CD4-positive, alpha-beta T cell treated with Interleukin-17A for 1 hour (primary cell): Measurements from ENCODE around the gene GP2.
"Not testable (repeated sequence)": the region's sequence is repeated elsewhere in the genome, so short reads cannot be mapped to it uniquely, and the experiment has no call there.

ENCODE experiments used
- DNase-seq: peaks from one replicate; pipeline ENCODE4 v3.0.0-alpha.2; 2020

Gene GP2

DNA sequence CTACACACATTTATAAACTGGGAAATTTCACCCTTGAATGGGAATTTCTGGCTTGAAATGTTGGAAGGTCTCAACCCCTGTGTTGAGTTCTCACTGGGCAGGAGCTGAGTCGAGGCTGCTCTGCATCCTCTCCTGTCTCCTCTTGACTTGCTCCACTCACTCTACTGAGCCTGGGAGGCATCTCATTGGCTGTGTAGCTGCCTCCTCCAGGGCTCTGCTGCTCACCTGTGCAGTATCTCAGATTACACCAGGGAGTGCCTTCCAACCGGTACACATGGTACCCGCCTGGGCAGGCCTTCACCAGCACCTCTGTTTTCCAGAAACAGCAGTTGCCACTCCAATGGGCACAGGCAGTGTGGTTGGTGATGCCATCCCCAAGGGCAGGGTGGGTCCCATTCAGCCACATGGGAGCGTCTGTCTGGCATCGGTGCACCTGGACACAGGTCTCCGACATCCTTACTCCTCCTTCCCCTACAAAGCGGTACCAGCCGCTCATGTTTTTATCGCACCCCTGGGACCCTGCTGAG, 3.7 kb downstream of the GP2 start:
- DNase-seq: no peak

GRCh38 chr16:20322696-20323095, 4.6 kb downstream of the GP2 start:
- DNase-seq: no peak

DNA sequence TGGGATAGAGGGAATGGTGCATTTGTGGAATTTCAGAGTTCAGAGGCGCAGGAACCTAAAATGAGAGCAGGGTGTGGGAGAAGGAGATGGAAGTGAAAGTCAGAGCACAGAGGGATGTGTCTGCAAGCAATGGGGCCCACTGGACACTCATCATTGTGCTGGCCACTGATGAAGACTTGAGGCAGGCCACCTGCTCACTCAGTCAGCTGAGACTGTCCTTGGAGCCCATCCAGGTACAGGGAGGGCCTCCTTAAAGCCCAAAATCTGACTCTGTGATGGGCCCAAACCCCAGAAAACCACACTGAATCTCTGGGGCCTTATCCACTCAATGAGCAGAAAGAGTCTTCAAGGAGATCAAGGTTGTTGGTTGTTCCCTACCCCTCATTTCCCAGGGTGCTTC, 5.6 kb downstream of the GP2 start:
- no peak for DNase-seq

DNA sequence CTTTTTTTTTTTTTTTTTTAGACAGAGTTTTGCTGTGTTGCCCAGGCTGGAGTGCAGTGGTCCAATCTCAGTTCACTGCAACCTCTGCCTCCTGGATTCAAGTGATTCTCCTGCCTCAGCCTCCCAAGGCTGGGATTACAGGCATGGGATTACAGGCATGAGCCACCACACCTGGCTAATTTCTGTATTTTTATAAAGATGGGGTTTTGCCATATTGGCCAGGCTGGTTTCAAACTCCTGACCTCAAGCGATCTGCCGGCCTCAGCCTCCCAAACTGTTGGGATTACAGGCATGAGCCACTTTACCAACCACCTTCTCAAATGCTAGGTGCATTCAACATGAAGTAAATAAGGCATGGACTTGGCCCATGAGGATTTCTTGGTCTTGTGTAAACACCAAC, 6.3 kb downstream of the GP2 start:
- DNase-seq: not testable (repeated sequence)

DNA sequence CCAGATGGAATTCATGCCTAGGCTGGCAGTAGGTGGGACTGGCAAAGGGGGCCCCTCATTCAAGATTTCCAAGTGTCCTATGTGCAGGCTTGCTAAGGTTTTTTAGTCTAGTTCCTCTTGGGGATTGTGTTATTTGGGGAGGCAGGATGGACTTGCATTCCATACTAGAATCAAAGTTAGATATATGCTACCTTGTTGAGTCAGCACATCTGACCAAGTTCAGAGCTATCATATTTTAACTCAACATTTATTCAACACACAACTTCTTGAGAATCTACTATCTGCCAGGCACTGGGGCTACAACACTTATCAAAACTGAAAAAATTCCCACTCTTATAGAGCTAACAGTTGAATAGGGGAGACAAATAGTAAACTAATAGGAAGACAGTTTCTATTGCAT, 6.7 kb downstream of the GP2 start:
- no peak for DNase-seq

GRCh38 chr16:20320178-20320577, 7.1 kb downstream of the GP2 start:
- DNase-seq: no peak

- no peak for DNase-seq
Measured at GRCh38 chr16:20319406-20319805, 7.9 kb downstream of the GP2 start.

GRCh38 chr16:20318437-20318836, 8.9 kb downstream of the GP2 start:
- DNase-seq: no peak

DNA sequence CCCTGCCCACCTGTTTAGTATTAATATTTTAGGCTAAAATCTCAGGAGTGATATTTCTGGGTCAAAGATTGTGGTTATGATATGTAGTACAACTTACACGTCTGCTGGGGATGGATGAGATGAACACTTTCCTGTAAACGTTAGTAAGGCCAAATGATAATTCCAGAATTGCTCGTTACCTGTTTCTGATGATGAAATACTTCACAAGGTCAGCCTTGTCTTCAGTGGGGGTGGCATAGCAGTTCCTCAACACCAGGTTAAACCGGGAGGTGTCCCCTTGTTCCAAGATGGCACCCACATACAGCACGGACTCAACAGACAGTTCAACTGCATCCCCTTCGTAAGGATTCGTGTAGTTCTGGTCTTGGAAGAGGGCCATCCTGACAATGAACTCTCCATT, 9.3 kb downstream of the GP2 start:
- DNase-seq: no peak

DNA sequence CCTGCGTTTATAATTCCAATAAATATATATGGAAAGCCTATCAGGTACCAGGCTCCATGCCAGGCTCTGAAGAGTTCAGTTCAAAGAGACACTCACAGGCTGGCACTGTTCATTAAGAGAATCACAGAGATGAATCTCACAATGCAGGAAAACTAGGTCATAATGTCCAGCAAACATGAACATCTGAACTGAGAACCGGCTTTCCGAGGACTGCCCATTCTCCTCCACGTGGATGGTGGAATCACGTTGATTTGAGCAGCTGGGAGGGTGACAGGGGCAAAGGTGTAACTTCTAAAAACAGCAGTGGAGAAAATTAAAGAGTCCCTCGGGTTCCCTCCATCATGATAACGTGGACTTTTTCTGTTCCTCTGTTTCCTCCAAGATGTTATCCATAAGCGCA, 10.2 kb downstream of the GP2 start:
- DNase-seq: no peak

- no peak for DNase-seq
Measured at GRCh38 chr16:20316715-20317114, 10.6 kb downstream of the GP2 start.

- no peak for DNase-seq
Measured at GRCh38 chr16:20315764-20316163, 11.5 kb downstream of the GP2 start.

DNA sequence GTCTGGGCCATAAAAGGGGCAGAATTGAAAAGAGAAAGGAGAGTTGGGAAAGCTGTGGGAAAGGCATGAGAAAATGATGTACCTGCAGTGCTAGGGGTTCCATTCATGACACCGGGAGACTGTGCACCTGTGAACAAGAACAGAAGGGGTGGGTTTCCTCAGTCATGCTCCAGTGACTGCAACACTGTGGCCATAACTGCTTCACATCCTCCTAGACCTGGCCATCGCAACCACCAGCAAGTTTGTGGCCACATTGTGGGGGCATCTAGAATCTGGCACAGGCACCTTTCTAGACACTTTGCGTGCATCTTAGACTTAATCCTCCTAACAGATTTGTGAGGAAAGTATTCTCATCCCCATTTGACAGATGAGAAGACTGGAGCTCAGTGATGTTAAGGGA, 12.7 kb downstream of the GP2 start:
- DNase-seq: no peak

DNA sequence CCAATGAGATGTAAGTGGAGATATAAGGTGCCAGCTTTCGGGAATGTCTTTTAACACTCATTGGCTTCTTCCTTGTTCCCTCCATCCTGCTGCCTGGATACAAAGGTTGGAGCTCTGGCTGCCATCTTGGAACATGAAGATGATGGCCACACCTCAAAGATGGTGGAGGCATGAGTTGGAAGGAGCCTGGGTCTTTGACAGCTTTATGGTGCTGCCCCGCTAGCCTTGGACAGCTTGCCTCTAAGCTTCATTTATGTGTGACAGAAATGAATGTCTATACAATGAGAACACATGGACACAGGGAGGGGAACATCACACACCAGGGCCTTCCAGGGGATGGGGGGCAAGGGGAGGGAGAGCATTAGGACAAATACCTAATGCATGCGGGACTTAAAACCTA, 13.6 kb downstream of the GP2 start:
- DNase-seq: no peak

GRCh38 chr16:20312536-20313095, 14.7 kb downstream of the GP2 start:
- not testable (repeated sequence) for DNase-seq

GRCh38 chr16:20311548-20311947, 15.8 kb downstream of the GP2 start:
- no peak for DNase-seq

DNA sequence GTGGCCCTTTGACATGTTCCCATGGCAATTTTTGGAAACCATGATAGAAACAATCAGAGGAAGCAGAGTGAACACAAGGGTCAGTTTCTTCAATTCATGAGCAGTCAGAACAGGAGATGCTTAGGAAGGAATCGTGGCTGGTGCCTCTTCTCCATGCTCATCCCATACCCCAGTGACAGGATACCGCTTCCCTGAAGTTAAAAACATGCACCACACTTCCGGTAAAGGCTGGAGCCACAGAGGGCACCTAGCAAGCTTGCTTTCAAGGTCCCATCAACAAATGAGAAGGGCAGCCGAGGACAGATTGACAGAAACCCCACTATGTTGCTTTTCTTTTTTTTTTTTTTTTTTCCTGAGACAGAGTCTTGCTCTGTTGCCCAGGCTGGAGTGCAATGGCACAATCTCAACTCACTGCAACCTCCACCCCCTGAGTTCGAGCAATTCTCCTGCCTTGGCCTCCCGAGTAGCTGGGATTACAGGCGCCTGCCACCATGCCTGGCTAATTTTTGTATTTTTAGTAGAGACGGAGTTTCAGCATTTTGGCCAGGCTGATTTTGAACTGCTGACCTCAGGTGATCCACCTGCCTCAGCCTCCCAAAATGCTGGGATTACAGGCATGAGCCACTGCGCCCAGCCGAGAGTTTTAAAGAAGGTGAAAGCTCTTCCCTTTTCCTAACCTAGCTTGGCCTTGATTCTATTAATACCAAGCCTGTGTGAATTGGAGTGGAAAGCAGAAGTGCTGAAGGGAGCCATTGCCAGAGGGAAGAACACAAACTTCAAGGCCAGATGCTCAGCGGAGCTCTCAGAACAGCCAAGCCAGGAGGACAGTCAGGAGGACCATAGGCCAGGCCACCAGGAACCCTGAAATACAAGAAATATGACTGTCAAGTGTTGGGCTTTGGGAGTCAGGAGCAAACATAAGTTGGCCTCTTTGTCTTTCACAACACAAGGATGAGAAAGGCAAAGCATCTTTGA, 16.6 kb downstream of the GP2 start:
- DNase-seq: no peak

GRCh38 chr16:20309786-20310185, 17.5 kb downstream of the GP2 start:
- no peak for DNase-seq

DNA sequence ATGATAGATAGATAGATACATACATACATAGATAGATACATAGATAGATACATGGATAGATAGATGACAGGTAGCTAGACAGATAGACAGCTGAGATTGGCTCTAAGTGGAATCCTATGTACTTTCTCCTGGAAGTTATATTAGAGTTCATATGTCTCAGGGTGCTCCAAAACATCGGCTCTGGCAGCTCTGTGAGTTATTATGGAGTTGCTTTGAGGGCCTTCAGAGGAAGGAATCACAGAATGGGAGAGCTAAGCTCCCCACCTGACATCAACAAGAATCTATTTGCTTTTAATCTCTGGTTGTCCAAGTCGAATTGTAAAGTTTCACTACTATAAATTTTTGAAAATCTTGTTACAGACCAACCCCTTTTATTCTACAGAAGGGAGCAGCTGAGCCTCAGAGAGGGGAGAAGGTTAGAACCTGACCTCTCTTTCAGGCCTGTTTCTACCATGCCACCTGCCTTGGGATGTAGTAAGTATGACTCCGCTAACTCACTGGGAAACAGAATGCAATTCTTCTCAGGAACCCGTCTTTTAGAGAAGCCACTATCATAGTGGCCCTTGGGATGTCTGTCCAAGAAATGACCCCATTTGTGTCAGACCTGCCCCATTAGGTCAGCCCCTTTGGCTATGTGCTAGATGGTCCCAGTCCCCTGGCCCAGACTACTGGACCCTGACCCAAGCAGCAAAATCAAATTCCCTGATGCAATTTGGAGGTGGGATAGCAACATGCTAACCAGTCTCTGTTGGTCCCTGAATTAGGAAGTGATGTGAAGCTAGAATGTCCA, 18.3 kb downstream of the GP2 start:
- no peak for DNase-seq

GRCh38 chr16:20308266-20308665, 19.0 kb downstream of the GP2 start:
- no peak for DNase-seq

DNA sequence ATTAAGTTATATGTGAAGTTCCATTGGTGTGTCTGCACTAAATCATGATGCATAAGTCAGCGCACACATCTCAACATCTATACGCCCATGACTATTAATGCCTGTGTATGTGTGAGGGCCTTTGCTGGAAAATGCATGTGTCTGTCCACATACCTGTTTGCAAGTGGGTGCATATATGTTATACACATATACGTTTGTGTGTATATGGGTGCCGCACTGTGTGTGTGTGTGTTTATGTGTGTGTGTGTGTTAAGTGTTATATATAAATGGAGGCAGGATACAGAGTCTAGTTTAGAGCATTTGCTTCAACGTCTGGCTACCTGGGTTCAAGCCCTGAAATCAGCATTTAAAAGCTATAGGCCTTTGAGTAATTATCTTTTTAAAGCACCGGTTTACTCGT, 19.5 kb downstream of the GP2 start:
- DNase-seq: no peak

DNA sequence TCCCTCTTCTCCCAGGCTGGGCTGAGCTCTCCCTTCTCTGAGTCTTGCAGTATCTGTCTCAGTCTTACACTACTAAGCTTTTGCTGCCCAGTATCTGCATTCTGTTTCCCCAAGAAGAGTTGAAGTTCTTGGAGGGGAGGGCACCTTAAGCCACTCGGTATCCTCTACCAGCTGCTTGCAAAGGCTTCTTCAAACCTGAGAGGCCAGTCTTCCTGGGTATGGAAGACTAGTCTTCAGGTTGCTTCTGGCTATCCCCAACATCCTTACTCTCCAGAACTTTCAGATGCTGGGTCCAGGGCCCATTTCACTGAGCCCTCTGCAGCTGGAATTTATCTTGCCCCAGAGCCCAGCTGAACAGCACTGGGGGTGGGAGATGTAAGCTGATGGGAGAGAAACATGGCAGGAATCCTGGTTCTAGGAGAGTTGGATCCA, 20.1 kb downstream of the GP2 start:
- no peak for DNase-seq

- no peak for DNase-seq
Measured at GRCh38 chr16:20306401-20306800, 20.9 kb downstream of the GP2 start.
